Measurements from ENCODE around the gene TBX15.
"Not testable (repeated sequence)": the region's sequence is repeated elsewhere in the genome, so short reads cannot be mapped to it uniquely, and the experiment has no call there.

TBX15 gene

DNA sequence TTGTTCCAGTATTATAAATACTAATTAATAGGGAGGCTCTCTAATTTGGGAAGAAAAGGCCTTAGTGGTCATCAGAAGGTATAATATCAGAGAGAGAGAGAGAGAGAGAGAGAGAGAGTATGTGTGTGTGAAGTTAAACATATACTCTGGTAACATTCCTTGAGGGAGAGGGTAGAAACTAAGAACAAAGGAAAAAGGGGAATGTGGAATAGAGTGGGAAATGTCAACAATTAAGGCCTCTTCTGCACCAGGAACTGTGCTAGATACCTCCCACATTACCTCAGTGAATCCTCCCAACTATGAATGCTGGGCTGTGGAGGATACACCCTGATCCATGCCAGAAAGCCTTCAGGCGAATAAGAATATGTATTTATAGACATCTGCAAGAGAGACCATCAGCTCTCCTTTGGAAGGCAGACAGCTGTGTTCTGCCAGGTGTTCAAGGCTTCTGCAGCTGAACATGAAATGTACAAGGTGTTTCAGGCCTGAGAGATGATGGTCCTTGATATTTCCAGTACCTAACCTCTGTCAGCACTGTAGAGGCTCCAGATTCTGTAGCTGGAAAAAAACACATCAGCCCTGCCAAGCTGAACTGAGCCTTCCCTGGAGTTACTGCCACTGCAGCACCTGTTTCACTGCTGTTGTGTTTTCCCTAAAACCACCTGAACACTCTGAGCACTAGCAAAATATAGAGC is 29.1 kb downstream of the TBX15 start:
- no peak for DNase-seq (ENCODE audit: low read depth in 2 of 2)

DNA sequence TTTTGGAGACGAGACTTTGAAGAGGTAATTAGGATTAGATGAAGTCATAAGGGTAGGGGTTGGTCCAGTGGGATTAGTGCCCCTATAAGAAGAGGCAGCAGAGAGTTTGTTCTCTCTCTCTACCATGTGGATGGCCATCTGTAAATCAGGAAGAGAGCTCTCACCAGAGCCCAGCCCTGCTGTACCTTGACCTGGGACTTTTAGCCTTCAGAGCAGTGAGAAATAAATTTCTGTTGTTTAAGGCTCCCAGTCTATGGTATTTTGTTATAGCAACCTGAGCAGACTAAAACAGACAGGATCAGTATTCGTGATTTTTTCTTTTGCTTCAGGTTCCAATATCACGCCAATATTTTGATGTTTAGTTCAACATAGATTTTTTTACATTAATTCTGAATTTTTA is 30.0 kb downstream of the TBX15 start:
- no peak for DNase-seq (ENCODE audit: low read depth in 2 of 2)

DNA sequence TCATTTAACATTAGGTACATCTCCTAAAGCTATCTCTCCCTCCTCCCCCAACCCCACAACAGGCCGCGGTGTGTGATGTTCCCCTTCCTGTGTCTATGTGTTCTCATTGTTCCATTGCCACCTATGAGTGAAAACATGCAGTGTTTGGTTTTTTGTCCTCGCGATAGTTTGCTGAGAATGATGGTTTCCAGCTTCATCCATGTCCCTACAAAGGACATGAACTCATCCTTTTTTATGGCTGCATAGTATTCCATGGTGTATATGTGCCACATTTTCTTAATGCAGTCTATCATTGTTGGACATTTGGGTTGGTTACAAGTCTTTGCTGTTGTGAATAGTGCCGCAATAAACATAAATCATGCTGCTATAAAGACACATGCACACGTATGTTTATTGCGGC is 30.6 kb downstream of the TBX15 start:
- not testable (repeated sequence) for DNase-seq (ENCODE audit: low read depth in 2 of 2)

DNA sequence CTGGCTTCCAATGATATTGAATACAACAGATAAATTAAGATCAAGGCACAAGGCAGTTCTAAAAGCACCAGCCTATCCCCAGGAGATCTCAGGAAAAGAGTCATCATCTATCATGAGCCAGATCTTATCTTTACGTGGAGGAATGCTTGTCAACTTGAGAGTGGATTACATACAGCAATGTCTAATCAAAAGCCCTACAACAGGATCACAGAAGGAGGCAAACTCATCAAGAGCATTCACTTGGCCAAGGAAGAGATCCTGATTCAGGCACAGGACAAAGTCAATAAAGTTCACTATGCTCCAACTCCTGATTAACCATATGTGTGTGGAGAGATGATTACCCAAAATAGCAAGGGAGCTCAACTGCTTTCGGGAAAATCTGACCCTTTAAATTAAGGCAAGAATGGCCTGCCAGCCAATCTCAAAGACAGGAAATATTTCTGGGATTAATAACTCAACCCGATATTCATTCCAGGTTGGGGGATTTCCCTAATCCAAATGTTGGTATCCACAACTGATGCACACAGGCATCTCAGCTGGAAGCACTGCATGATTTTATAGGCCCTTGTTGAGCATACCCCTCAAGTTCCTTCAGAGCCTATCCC is 33.7 kb downstream of the TBX15 start:
- no peak for DNase-seq (ENCODE audit: low read depth in 2 of 2)

DNA sequence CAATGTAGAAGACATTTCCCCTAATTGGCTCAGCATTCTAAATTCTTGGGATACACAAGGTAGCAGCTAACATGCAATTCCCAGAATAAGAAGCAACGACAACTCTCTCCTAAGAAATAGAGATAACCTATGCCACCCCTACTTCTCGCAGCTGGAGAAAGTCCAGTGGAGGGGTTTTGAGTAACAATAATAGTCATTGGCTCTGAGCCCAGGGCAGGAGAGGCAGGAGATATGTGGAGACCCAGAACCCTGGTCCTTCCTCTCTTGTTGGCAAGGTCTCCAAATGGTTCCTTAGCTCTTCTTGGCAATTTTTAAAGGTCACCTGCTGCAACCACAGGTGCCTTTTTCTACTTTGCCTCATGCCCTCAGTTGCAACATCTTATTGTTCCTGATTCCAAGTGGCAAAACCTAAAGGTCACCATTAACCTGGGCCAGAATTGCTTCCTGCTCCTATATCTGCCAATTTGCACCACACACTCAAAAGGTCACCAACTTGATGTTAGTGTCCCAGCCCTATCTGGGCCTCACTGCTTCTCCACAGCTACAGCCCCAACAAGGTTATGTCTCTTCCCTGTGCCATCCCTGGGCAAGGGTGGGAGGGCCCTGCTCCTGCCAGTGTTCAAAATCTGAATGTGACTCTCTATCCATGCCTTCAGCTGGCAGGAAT is 36.7 kb downstream of the TBX15 start:
- no peak for DNase-seq (ENCODE audit: low read depth in 2 of 2)

DNA sequence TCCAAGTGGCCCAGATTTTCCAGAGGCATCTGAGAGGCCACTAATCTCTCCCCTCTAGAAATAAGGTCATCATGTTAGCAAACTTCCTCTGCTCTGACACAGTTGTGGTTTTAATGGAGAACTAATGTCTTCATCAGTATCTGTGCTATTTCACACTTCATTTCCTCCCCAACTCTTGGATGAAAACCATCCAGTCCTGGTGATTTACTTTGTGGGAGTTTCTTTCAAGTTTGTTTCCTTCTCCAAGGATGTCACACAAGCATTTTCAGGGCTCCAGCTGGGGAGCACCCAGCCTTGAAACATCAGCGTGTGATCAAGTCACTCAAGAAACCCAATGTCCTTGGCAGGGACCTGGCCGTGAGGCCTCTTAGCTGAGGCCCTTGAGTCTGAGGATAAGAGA is 38.8 kb downstream of the TBX15 start:
- no peak for DNase-seq (ENCODE audit: low read depth in 2 of 2)

DNA sequence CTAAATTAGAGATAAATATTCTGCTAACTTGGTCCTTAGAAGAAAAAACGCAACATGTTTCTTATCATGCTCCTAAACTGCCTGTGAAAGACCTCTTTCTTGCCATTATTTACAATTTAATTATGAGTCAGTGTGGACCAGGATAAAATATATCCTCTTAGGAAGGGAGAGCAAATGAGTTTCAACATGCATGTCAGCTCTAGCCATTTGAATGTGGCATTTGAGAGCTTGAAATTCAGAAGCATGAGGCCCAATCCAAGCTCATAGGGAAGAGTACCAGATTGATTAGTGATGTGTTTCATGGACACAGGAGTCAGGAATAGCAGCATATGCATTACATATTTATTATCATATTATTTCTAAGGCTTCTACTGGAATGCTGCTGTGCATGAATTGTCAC is 39.3 kb downstream of the TBX15 start:
- DNase-seq (ENCODE audit: low read depth in 2 of 2), result no peak

DNA sequence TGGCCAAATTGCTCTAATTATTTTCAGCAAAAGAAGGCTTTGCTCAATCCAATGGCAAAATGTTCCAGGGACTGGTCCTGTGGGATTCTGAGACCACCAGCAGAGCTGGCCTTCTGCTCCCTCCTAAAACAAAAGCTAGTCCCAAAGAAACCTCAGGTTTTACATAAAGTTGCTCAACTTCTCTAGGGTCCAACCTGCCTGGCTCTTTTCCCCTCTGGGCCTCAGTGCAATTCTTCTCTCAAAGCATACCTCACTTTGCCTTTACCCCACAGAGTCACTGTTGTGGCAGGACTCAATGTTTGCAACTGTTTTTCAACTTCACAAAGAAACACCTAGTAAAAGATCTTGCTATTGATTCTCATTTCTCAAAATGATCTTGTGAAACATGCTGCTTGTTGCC is 39.8 kb downstream of the TBX15 start:
- no peak for DNase-seq (ENCODE audit: low read depth in 2 of 2)

DNA sequence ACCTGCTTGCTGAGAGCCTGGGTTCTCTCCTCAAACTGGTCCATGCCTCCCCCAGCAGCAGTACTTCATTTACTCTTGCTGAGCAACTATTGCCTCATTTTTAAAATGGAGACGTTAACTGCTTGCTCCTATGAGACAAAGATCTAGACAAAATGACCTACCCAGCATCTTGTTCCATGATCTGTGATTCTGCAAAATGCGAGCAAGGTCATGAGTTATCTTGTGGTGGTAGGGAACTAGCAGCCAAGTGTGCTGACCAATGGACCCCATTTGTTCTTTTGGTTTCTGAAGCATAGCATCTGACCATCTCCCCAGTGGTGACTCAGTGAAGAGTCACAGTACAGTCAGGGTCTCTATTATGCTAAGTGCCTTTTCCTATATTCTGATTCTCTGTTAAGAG is 40.4 kb downstream of the TBX15 start:
- no peak for DNase-seq (ENCODE audit: low read depth in 2 of 2)

DNA sequence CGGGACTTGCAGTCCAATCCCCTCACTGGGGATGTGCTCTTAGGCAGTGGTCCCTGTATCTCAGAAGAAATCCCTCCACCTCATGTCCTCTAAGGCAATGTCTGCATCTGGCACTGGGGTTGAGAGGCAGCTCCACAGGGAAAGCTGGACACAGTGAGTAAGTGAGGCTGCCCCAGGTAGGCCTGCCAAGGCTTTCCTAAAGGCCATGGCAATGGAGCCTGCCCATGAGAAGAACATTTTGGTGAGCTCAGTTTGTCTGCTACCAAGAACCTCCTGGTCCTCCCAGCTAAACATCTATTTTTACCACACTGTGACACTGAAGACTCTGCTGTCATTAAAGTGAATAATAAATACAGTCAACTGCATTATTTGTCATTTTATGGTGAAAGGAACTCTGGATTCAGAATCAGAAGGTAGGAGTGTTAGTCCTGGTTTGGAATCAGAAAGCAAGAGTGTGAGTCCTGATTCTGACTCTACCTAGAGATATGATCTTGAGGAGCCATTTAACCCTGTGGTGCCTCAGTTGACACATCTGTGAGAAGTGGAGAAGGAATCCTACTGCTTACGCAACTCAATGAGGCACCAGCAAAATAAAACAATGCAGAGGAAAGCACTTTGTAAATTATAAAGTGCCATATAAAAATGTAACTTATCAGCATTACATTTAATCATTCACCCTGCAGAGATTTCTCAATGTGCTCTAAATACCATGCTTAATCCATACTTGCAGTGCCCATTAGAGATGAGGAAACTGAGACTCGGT is 41.0 kb downstream of the TBX15 start:
- DNase-seq (ENCODE audit: low read depth in 2 of 2), result no peak

DNA sequence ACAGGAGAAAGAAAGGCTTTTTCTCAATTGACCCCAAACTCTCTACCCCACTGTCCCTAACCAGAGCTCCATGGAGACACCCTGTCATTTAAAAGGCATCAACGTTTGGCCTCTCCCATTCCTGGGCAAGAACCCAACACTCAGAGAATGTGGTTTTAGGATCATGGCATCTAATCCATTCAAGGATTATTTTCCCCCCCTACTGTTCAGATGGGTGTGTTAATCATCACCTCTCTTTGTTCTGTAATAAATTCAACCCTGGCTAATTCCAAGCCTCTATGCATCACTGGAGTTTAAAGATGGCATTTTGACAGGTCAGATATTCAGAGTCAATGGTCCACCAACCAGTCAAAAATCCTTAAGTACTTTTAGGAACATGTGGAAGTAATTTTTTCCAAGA is 42.7 kb downstream of the TBX15 start:
- DNase-seq (ENCODE audit: low read depth in 2 of 2), result no peak

DNA sequence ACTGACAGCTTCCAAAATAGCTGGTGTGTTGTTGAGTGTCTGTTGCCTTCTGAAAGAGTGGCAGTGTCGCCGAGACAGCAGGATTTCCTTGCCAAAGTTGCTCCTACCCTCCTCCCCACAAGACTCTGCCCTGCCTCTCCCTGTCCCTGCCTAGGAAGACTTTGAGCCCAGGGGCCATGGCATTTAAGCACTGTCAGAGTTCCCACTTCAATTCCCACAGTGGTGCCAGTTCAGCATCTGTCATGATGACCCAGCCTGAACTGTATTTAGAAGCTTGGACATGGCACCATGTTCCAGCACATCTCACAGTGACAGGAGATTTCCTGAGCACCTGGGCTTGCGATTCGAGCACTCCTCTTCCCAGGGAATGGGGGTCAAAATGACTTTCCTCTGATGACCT is 43.6 kb downstream of the TBX15 start:
- DNase-seq (ENCODE audit: low read depth in 2 of 2), result no peak

DNA sequence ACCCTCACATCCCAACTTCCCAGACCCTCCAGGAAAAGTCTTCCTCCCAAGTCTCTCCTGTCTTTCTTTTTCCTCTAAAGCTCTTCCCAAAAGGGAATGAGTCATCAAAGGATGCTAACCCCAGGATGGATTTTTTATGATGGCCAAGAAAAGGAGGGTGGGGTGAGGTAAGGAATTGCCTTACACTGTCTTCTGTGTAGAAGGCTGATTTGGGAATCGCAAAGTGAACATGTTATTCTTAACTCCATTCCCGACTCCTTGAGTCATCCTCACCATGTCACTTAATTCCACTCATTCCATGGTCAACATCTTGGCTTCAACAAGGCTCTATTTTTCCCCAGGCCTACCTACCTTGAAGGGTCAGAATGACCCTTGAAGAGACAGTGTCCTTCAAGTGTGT is 44.0 kb downstream of the TBX15 start:
- no peak for DNase-seq (ENCODE audit: low read depth in 2 of 2)

DNA sequence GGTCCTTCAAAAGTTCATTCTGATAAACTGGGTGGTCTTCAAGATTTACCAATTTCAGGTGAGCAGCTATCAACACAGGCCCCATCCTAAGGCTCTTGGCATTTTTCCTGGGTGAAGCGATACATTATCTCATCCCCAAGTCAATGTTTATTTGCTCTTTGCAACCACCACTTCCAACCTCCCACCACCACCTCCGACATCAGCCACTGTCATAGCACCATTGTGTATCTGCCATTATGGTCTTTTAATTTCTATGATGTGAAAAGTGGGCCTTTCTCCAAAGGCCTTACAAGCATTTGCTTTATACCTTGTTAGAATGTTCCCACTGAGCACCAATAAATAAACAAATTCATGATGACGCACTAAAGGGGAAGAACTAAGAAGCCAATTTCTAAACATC is 47.2 kb downstream of the TBX15 start:
- DNase-seq (ENCODE audit: low read depth in 2 of 2), result no peak

DNA sequence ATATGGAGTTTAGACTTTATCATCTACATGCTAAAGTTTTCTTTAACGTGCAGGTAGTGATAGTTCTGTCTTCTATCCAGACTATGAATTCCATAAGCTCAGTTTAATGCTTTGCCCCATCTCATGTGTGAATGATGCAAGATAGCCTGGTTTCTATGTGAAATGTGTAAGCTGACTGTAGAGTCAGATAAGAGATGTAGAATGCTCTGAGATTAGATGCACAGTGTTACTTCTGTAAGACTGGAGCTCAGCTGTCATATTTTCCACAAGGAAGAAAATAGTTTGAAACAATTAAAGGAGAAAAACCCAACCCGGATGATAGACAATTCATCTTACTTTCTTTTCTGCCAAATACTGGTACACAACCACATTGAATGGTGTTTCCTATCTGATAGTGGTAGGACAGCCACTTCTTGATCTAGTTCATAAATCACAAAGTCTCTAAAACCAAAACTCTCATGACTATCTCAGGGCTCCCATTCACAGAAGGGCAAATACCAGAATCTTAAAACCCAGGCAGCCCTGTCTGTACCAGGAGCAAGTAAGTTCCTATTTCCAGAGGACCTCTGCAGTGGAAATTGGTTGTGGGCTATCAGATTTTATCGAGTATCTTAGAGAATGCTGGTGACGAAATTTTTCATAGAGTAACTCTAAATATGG is 50.6 kb downstream of the TBX15 start:
- no peak for DNase-seq (ENCODE audit: low read depth in 2 of 2)

DNA sequence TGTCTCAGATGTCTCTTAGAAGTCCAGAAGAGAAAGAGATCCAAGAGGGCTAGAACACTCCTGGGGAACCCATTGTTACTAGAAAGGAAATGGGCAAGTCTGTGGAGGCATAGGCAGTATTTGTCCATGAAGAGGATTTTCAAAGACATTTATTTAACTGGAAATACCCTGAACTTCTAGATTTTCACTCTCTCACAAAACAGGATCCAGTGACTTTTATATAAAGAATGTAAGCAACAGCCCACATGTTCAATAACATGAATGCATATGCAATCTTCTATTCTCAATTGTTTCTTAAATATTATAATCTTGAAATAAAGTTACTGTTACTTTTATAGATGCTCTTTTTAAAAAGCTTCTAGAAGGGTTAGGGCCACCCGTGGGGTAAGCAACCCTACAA is 53.4 kb downstream of the TBX15 start:
- DNase-seq (ENCODE audit: low read depth in 2 of 2), result no peak

DNA sequence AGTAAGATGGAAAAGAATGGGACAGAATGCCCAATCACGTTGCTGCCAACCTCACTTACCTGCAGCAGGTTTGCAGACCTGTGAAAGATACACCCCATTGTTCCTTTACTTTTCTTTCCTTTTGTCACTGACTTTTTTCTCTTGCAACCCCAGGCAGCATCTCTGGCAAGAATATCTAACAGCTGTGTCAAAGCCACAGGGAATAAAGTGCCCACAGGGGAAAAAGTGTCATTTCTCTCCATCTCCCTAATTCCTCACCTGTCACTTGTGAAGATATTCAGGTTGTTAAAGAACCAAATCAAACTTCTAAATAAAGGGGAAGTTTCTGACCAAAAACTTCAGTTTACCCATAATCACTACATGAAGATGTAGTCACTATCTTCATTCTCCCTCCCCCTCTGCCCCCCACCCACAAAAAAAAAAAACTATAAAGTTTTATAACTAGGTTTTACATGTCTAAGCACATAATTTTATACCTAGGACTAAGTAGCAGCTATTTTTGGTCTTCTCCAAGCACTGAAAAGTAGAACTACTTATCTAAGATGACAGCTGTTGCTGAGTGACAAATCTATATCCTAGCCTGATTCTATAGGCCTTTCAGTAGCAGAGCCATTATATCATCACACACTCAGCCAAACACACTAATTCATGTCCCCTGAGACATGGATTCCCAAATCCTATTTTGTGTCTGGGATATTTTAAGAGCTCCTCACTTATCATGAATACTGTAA is 54.9 kb downstream of the TBX15 start:
- no peak for DNase-seq (ENCODE audit: low read depth in 2 of 2)

DNA sequence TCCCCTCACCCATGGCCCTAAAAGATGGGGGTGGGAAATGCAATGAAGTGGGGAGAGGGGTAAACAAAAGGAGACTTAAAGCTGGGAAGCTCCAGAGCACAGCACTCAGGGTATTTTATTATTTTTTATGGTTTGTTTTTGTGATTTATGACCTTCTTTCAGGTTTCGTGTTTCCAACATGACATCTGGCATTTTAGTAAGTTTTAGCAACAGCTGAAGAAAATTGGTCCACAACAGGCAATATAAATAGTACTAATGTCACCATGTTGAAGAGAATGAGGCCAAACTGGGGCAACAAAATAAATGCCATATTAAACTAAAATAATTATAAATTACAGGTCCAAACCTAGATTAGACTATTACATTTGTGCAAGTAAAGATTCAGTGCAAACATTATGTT is 56.3 kb downstream of the TBX15 start:
- DNase-seq (ENCODE audit: low read depth in 2 of 2), result no peak

DNA sequence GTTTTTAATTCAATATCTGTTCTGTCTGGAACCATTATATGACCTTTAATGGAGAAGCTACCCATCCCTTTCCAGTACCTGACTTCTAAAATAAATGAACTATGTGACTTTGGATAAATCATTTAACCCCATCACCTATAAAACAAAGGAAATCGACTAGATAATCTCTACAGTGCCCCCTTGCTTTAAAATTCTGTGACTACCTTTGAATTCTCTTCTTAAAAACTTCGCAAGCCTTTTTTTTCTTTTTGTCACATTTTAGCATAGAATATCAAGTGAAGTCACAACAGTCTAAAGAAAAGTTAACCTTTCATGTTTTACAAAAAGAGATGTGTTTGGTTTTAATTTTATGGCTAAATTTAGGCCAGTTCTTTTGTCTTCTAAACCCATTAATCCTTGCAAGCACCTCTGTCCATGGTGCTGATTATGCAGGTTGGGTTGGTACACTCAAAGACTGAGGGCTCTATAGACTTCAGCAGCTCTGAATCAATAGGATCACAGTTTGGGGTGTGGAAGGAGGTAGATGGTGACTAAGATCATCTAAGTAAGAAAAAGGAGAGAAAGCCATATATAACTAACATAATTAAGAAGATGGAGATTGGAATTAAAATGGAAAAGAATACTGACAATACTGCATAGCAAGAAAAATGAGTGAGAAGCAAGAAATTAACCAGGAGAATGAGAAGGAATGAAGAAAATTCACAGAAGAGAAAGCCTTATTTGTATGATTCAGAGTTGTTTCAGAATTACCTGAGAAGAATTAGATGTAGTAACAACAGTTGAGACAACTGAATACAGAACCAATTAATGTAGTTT is 59.2 kb downstream of the TBX15 start:
- DNase-seq (ENCODE audit: low read depth in 2 of 2), result no peak

DNA sequence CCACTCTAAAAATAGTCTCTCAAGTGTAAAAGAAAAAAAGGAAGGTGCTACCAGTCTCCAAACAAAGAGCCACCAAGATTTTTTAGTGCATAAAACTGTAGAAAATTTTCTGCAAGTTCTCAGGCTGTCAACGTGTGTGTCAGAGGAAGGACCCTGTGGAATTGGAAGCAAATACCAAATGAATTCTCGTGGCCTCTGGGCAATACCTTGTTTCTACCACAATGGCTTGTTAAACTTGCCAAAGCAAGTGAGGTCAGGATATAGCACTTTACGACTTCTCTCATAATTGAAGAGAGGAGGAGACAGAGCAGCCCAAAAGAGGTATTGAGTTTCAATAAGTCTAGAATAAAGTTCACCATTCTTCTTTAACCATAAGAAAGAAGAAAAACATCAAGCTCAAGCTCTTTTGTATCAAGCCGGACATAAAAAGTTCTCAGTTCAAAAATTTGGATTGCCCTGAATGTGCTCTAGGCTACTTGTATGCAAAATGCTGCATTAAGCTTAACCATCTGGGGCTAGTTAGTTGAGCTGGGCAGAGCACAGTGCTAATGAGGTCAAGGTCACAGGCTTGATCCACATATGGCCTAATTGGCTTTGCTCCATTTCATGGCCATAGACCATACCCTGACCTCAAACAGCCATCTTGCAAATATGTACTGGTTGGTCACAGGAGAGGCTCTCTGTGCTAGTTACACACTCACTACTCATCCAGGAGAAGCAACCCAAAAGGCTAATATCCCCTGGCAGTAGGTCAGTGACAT is 60.5 kb downstream of the TBX15 start:
- no peak for DNase-seq (ENCODE audit: low read depth in 2 of 2)

Measured in stimulated activated CD8-positive, alpha-beta memory T cell treated with anti-CD3 and anti-CD28 coated beads, Interleukin-7, amount 100 ng/mL, for 1 hour (primary cell).